HEK293 (cell line): ENCODE results near the gene INSYN1.
"Not testable (repeated sequence)": the region's sequence is repeated elsewhere in the genome, so short reads cannot be mapped to it uniquely, and the experiment has no call there.

Experiments
- IKZF3 ChIP-seq: fragments of 450-650 bp; IDR thresholded peaks from 2 replicates; pipeline ENCODE4 v1.5.0; 2018; ENCODE audit warnings: missing biosample characterization, mild to moderate bottlenecking, missing genetic modification characterization, moderate library complexity
- KLF16 ChIP-seq: fragments of 450-650 bp; formaldehyde crosslinking; IDR thresholded peaks from 2 replicates; pipeline ENCODE4 v1.5.1; 2017; ENCODE audit warnings: missing biosample characterization, missing genetic modification characterization
- ZBTB1 ChIP-seq: fragments of 450-650 bp; formaldehyde crosslinking; IDR thresholded peaks from 2 replicates; pipeline ENCODE4 v1.5.1; 2016; ENCODE audit warnings: missing biosample characterization, missing genetic modification characterization
- ZNF19 ChIP-seq: fragments of 450-650 bp; formaldehyde crosslinking; IDR thresholded peaks from 2 replicates; pipeline ENCODE4; 2016; ENCODE audit warnings: missing biosample characterization, missing genetic modification characterization, low read depth
- TF ChIP-seq, protein P1 (sequence below): fragments of 450-650 bp; formaldehyde crosslinking; IDR thresholded peaks from 2 replicates; pipeline ENCODE4 v1.5.1; 2016; ENCODE audit warnings: missing biosample characterization, missing genetic modification characterization
- TF ChIP-seq, protein P2 (sequence below): fragments of 450-650 bp; formaldehyde crosslinking; IDR thresholded peaks from 2 replicates; pipeline ENCODE4 v1.5.1; 2016; ENCODE audit warnings: missing biosample characterization, missing genetic modification characterization
- TF ChIP-seq, protein P3 (sequence below): fragments of 450-650 bp; IDR thresholded peaks from 2 replicates; pipeline ENCODE4 v1.5.1; 2018; ENCODE audit warnings: missing biosample characterization, missing genetic modification characterization

DNA sequence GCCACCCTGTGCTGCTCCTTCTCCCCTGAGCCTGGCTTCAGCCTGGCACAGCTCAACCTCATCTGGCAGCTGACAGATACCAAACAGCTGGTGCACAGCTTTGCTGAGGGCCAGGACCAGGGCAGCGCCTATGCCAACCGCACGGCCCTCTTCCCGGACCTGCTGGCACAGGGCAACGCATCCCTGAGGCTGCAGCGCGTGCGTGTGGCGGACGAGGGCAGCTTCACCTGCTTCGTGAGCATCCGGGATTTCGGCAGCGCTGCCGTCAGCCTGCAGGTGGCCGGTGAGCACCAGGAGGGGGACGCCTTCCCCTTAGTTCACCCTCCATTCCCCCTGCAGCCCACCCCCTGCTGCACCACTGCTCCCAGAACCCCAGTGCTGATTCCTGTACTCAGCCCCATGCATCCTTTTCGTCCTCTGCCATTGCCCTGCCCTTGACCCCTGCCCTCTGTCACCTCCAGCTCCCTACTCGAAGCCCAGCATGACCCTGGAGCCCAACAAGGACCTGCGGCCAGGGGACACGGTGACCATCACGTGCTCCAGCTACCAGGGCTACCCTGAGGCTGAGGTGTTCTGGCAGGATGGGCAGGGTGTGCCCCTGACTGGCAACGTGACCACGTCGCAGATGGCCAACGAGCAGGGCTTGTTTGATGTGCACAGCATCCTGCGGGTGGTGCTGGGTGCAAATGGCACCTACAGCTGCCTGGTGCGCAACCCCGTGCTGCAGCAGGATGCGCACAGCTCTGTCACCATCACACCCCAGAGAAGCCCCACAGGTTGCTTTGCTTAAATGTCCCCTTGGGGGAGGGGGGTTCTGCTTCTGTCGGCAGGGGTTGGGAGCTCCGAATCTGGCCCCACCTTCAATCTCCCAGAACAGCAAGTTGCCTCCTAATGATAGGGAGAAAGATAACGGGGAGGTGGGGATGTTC lies 50.6 kb downstream of the INSYN1 start:
- TF ChIP-seq, protein P1, sequence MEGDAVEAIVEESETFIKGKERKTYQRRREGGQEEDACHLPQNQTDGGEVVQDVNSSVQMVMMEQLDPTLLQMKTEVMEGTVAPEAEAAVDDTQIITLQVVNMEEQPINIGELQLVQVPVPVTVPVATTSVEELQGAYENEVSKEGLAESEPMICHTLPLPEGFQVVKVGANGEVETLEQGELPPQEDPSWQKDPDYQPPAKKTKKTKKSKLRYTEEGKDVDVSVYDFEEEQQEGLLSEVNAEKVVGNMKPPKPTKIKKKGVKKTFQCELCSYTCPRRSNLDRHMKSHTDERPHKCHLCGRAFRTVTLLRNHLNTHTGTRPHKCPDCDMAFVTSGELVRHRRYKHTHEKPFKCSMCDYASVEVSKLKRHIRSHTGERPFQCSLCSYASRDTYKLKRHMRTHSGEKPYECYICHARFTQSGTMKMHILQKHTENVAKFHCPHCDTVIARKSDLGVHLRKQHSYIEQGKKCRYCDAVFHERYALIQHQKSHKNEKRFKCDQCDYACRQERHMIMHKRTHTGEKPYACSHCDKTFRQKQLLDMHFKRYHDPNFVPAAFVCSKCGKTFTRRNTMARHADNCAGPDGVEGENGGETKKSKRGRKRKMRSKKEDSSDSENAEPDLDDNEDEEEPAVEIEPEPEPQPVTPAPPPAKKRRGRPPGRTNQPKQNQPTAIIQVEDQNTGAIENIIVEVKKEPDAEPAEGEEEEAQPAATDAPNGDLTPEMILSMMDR (tag by site-specific recombination) = not testable (repeated sequence)
- TF ChIP-seq, protein P2, sequence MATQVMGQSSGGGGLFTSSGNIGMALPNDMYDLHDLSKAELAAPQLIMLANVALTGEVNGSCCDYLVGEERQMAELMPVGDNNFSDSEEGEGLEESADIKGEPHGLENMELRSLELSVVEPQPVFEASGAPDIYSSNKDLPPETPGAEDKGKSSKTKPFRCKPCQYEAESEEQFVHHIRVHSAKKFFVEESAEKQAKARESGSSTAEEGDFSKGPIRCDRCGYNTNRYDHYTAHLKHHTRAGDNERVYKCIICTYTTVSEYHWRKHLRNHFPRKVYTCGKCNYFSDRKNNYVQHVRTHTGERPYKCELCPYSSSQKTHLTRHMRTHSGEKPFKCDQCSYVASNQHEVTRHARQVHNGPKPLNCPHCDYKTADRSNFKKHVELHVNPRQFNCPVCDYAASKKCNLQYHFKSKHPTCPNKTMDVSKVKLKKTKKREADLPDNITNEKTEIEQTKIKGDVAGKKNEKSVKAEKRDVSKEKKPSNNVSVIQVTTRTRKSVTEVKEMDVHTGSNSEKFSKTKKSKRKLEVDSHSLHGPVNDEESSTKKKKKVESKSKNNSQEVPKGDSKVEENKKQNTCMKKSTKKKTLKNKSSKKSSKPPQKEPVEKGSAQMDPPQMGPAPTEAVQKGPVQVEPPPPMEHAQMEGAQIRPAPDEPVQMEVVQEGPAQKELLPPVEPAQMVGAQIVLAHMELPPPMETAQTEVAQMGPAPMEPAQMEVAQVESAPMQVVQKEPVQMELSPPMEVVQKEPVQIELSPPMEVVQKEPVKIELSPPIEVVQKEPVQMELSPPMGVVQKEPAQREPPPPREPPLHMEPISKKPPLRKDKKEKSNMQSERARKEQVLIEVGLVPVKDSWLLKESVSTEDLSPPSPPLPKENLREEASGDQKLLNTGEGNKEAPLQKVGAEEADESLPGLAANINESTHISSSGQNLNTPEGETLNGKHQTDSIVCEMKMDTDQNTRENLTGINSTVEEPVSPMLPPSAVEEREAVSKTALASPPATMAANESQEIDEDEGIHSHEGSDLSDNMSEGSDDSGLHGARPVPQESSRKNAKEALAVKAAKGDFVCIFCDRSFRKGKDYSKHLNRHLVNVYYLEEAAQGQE (tag by site-specific recombination) = not testable (repeated sequence)
- TF ChIP-seq IKZF3, ZBTB1, KLF16, ZNF19 (tag by site-specific recombination): not testable (repeated sequence)
- TF ChIP-seq, protein P3, sequence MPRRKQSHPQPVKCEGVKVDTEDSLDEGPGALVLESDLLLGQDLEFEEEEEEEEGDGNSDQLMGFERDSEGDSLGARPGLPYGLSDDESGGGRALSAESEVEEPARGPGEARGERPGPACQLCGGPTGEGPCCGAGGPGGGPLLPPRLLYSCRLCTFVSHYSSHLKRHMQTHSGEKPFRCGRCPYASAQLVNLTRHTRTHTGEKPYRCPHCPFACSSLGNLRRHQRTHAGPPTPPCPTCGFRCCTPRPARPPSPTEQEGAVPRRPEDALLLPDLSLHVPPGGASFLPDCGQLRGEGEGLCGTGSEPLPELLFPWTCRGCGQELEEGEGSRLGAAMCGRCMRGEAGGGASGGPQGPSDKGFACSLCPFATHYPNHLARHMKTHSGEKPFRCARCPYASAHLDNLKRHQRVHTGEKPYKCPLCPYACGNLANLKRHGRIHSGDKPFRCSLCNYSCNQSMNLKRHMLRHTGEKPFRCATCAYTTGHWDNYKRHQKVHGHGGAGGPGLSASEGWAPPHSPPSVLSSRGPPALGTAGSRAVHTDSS (tag by site-specific recombination) = not testable (repeated sequence)
